GM18508 (cell line): ENCODE results near the gene RAP2C.

Experiments used
- ATAC-seq: cut with Tn5 transposase; IDR thresholded peaks from one replicate; pipeline ENCODE4 v1.9.1; 2021; ENCODE audit warnings: moderate number of reproducible peaks; ENCODE audit not compliant: insufficient read depth, unreplicated experiment

RAP2C gene

DNA sequence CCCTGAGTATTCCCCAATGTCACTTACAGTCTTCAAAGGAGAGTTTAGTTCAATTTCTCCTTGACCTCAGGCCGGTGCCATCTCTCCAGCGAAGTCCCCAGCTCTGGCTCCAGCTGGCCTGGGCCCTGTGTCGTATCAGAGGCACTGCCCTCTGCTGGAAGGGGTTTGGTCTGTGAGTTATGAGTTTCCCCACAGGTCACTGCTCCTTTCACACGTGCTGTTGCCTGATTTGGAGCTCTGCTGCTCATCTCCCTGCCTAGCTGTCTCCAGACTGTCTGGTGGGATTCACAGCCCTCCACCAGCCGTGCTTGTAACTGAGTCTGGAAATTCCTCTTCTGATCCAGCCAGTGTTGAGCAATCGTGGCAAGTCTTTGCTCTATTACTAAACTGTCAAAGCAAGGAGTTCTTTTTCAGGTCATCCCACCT is at the start of gene RAP2C:
RAP2C (minus strand) TSS at position 105 of the 426 bp plus-strand sequence. CDS start 2,179 bp downstream, outside the sequence.
- ATAC-seq, result peak; percentile 74

DNA sequence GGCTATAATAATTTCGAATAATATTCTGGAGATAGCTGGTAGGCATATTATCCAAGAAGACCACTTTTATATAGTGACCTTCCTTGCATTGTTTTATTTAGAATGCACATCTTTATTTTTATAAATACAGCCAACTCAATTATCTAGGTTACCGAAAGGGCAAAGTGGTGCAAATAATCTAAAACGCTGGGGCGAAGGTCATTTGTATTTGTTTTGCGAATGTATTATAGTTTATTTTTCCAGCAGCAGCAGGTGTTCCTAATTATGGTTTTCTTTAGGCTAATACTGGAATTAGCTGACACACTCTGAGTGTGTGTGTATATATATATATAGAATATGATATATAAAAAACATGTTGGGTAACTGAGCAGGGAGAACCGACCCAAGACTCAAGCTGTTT is 48.1 kb upstream of the RAP2C start:
- ATAC-seq, result no peak

DNA sequence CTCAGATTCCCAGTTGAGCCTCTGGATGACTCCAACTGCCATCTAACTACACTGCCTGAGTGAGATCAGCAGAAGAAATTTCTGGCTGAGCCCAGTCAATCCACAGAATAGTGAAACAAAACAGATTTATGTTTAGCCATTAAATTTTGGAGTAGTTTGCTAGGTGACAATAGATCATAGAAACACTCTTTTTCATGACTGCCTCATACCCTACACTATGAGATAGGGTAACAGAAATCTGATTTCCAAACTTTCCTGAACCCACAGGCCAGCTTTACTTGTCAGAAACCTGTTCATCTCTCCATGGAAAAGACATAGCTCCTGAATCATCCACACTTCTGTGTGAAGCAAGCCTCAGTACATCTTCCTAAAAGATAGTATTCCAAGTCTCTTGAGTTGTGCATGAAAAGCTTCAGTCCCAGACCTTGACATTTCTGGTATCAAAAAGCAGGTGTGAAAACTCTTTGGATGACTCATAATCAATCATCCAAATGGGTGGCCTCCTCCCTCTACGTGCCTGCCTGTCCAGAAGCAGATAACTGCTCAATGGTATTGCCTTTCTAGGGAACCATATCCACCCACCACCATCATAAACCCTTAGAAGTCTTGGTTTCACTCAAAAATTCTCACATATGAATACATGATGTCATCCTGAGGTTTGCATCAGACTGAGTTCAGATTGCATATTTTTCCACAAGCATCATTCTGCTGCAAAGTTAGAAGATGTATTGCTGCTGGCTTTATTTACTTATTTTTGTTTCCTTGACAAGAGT is 47.5 kb upstream of the RAP2C start:
- no peak for ATAC-seq

DNA sequence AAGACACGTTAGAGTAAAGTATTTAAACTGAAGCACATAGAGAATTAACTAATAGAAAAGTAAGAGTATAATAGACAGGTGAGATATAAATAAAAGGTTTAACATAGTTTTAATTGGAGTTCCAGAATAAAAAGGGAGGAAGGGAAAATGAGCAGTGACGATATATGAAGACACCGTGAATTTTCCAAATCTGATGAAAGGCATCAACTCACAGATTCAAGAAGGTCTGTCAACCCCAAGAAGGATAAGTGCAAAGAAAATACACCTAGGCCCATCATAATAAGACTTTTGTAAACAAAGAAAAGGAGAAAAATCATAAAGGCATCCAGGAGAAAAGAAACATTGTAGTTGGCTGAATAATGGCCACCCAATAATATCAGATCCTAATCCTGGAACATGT is 43.9 kb upstream of the RAP2C start:
- no peak for ATAC-seq

DNA sequence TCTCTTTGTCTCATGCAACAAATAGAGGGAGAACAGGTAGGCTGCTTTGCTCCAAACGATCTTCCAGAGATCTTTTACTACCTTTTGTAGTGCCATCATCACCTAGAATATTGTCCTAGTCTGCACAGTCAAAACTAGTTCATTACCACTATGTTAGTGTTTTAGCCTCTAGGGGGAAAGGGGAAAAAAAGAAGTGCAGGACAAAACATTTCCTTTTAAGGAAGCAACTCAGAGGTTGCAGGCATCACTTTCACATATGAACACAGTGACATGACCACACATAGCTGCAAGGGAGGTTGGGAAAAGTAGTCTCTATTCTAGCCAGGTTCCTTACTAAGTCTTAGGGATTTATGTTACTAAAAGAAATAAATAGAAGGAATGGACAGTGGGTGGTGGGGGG is 39.3 kb upstream of the RAP2C start:
- ATAC-seq, result no peak

DNA sequence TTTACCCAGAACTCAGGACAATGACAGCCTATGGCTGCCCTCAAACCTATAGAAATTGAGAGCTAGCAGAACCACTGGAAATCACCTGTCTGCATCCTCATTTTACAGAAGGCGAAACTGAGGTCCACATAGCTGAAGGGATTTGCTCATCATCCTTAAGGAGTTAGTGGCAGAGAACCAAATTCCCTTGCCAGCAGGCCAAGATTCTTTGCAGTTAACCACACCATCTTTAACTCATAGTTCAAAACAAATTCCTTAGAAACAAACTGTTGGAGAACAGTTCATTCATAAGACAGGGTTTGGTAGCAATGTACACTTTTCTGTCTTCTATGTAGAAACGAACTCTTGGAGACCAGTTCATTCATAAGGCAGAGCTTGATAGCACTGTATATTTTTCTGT is 37.9 kb upstream of the RAP2C start:
- no peak for ATAC-seq

DNA sequence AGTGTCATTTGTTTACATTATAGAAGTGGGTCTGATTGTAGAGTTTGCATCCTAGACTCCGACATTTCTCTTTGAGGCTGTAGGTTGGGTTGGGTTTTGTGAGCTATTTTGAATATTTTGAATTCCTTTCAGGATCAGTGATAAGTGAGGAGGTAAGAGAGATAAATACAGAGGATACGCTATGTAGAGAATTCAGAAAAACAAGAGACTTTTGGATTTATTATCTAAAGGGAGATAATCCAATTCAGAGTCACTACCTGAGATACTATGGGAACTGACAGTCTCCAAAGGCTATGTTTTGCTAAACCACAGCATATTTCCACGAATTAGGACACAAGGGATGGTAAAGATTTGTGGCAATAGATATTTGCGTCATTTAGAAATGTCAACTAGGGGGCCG is 16.9 kb upstream of the RAP2C start:
- no peak for ATAC-seq

DNA sequence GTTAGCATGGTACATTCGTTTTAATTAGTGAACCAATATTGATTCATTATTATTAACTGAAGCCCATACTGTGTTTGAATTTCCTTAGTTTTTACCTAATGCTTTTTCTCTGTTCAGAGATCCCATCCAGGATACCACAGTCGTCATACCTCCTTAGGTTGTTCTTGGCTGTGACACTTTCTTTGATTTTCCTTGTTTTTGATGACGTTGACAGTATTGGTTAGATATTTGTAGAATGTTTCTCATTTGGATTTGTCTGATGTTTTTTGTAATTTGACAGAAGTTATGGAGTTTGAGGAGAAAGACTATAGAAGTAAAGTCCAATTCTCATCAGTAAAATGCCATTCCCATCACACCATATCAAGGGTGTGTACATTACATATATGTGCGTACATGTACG is 16.2 kb upstream of the RAP2C start:
- no peak for ATAC-seq

DNA sequence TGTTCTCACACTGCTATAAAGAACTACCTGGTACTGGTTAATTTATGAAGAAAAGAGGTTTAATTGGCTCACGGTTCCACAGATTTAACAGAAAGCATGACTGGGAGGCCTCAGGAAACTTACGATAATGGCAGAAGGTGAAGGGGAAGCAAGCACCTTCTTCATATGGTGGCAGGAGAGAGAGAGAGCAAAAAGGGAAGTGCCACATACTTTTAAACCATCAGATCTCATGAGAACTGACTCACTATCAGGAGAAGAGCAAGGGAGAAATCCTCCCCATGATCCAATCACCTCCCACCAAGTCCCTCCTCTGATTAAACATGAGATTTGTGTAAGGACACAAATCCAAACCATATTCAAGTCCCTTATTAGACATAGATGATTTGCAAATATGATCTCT is 12.3 kb upstream of the RAP2C start:
- ATAC-seq, result no peak

DNA sequence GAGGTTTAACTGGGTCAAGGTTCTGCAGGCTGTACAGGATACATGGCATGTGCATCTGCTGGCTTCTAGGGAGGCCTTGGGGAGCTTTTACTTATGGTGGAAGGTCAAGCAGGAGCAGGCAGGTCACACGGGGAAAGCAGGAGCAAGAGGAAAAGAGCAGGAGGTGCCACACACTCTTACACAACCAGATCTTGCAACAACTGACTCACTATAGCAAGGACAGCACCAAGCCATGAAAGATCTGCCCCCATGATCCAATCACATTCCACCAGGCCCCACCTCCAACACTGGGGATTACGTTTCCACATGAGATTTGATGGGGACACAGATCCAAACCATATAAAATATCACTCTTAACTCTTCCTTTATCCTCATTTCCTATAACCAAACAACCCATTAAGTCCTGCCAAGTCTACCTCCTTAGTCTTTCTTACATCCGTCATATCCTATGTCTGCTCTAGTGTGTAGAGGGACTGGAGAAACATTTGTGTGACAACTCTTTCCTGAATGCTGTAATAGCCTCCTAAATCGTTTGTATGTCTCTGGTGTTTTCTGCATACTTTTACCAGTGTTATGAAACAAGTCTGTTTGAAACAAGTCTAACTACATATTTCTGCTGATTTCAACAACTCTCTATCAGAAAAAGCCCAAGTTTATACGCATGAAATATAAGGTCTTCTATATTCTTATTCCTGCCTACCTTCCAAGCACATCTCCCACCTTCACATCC is 8.3 kb upstream of the RAP2C start:
- ATAC-seq, result no peak

DNA sequence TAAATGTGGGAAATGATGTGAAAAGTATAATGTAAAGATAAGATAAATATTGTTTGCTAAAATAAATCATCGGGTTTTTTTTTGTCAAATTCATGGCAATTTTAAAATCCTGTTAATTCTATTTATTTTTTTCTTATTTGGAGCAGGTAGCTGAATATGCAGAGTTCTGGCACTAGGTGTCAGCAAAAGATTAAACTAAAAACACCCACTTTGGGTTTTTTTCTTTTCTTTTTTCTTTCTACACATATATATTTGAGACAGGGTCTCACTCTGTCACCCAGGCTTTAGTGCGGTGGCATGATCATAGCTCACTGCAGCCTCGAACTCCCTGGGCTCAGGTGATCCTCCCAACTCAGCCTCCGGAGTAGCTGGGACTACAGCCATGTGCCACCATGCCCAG is 6.9 kb upstream of the RAP2C start:
- ATAC-seq, result no peak

DNA sequence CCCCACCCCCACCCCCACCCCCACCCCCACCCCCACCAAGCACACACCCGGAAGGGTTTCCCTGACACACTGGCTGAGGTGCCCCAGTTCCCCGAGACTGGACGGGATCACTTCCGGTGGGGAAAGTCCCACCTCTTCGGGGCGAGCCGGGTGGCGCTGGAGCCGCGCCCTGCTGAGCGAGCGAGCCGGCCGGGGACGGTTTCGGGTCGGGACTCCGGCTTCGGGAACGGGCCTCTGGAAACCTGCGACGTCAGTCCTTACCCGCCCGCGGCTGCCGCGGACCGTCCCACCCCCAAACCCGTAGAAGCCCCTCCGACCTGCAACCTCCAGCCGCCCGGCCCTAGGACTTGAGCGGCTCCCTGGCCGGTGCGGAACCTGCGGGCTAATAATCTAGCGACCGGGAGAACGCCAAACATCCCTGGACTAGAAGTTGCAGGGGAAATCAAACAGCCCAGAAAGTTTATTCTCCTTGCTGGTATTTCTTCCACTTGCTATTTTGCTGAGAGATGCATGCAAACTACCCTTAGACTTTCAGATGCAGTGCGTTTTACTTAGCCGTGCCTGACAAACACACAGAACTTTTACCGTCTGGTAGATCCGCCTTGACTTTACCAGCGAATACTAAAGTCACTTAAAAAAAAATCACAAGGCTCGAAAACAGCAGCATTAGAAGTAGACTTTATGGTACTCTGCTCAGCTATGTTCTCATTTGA is 991 bp downstream of the RAP2C start:
- no peak for ATAC-seq

DNA sequence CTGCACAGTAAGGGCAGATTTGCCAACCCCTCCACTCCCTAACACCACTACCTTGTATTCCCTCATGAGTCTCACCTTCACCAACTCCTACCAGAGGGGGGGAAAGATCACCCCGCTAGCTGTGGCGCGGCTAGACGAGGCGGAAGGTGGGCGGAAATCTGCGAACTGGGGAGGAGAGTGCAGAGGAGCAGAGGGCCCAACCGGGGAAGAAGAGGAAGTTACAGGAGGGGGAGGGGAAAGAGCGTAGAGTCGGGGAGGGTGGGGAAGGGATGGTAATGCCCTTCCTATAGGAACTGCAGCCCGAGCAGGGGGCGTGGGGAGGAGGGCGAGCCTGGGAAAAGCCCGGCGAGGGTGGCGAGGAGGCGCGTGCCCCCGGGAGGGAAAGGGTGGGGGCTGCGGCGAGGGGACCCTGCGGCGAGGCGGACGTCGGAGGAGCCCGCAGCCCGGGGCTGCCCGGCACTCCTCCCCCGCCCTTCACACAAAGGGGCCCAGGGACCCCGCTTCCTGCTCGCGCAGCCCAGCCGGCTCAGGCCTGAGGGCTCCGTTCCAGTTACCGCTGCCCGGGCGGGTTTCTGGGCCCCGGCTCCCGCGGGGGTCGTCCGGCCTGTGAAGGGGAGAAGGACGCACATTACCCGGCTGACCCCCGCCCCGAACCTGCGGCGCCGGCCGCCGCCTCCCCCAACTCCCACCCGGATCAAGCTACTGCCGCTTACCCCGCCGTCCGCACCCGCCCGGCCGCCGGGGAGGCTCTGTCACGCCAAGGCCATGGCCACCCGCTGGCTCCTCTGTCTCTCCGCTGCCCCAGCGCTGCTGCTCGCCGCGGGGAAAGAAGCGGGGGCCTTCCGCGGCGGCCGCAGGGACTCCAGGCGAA is 1.8 kb downstream of the RAP2C start:
- peak; percentile 31 for ATAC-seq

DNA sequence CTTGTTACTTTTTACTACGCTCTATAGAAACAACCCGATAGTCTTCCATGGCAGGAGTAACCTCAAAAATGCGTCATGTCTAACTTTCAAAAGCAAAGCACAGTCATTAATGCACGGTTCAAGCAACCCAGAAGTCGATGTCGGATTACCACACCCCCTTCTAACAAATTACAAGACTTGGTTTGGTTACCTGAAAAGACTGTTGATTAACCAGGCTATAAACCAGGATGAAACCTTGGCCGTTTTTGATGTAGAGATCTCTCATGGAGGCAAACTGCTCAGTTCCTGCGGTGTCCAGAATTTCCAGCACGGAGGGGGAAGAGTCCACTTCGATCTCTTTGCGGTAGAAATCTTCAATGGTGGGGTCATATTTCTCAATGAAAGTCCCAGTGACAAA is 2.4 kb downstream of the RAP2C start:
- no peak for ATAC-seq

DNA sequence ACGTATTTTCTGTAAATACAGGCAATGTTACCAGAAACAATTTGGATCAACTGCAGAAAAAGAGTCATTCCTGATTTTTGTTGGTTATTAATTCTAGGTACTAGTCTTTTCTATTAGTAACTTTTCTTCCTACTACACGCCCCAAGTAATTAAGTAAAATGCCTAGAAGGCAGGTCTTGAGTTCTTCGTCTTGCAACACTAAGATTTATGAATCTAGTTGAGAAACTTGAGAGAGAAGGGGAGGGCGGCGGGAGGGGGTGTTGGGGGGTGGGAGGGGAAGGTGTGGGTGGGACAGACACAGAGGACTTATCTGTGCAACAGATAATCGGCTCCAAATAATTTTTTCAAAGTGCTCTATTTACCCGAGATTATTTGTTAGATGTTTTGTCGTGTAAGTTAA is 3.0 kb downstream of the RAP2C start:
- ATAC-seq, result no peak

DNA sequence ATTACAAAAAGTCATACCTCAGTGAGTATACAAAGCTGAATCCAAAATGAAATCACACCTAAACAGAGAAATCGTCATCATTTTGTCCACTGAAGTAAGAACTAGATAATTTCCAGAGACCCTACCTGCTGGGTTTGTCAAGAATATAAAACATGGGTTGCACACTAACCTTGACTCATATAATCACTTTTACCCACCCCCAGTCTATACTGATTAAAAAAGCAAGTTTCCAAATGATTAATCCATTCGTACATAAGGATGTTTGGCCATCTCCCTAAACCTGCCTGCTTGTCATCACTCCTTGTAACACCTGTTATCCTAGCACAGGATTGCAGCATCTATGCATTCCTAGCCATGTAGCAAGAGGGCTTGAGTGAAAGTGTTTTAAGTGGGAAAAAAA is 4.7 kb downstream of the RAP2C start:
- no peak for ATAC-seq

DNA sequence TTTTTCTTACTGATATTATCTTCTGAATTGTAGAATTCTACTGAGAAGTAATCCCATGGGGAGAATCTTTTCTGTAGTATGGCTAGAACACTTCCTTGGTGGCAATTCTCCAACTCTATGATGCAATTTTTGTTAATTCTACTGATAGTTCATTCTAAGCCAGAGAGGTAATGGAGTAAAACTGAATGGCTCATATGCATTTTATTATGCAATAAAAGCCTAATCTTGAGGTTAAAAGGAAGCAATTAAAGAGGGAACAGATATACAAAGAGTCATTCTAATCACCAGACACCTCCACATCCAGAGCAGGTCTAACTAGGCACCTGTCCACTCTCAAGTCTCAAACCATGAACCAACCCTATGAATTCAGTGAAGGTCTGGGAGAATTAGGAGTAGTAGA is 9.7 kb downstream of the RAP2C start:
- no peak for ATAC-seq

DNA sequence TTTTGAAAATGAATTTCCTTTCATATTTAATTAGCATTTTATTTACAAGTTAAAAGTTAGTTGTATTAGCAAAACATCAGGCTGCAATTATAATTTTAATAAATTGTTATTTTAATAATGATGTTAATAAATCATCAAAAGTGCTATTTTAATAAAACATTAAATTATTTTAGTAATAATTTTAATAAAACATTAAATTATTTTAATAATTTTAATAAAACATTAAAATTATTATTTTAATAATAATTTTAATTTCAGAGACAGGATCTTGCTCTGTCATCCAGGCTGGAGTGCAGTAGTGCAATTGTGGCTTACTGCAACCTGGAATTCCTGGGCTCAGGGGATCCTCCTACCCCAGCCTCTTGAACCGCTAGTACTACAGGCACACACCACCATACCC is 10.8 kb downstream of the RAP2C start:
- no peak for ATAC-seq

DNA sequence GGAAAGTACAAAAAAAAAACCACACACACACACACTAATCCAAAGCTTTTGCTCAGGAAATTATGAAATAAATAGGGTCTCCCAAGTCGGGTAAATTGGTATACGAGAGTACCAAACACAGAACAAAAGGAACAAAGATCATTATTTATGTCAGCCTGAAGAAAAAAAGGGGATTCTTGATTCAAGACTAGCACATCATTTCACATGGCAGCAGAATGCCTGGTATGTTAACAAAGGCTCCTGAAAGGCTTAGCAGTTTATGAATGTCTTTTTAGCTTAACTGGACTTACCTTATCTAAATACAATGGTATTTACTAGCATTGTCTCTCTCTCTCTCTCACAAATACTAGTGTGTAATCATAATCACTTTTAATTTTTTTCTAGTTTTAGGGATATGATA is 11.3 kb downstream of the RAP2C start:
- ATAC-seq, result no peak

DNA sequence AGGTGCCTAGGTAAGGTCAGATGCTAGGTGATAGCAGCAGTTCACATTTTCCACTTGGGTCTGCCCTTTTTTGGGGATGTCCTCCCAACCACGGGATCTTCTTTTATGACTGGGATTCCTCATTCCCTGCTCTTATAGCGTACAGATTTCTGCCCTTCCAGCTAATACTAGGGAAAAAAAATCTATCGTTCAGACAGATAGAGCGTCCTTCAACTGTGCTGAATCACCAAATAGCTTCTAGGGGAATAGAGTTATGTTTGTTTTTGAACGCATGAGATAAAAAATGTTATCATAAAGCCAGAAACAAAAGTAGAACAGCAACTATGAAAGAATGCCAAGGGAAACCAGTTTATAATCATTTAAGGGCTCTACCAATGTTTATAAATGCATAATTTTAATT is 13.0 kb downstream of the RAP2C start:
- no peak for ATAC-seq
